Fibroblast of skin of right biceps (primary cell): ENCODE data around the gene LTBR.

Source experiments
- DNase-seq: peaks from one replicate; pipeline ENCODE4 v3.0.0-alpha.2; 2013

Gene LTBR

DNA sequence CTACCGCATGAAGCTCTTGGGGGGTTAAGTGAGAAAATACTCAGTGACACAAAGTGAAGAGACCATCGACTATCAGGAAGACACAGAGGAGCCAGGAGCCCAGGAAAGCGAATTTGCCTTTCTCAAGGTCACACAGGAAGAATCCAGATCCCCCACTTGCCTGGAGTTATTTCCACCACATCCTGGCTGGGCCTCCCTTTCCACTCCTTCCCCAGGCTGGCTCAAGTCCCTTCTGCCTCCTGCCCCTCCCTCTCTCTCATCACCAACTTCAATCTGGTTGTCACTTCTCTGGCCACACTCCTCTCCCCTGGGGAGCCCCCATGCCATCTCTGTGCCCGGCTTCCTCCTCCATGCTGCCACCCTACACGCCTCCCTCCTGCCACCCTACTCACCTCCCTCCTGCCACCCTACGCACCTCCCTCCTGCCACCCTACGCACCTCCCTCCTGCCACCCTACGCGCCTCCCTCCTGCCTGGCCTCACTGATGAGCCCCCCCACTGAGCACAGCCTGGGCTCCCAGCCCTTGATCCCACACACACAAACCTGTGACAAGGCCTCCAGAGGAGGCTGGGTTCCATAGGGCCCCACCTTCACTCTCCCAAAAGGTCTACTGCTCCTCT lies 14.9 kb upstream of the LTBR start:
- no peak for DNase-seq

DNA sequence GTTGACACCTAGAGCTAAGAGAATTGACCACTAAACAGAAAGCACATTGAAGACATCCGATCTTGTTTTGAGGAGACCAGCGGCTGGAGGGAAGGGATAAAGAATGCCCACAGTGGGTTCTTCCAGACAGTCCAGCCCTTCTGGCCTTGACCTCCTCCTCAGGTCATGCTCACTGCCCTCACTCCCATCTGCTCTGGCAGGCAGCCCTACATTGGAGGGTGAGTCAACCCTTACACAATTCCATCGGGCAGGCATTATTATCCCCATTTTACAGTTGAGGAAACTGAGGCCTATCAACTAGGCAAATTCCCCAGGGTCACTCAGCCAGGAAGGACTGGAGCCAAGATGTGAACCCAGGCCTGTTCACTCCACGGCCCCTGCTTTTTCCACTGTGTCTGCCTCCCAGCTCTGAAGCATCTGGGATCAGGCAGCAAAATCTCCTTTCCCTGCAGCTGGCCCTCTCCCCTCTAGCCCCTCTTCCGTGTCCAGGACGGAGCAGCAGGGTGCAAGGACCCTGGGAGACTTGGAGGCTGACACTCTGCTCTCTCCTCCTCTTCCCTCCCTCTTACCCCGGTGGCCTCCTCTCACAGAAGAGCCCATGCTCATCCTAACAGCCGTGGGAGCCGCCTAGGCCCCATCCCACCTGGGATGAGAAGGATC lies 13.9 kb upstream of the LTBR start:
- no peak for DNase-seq

DNA sequence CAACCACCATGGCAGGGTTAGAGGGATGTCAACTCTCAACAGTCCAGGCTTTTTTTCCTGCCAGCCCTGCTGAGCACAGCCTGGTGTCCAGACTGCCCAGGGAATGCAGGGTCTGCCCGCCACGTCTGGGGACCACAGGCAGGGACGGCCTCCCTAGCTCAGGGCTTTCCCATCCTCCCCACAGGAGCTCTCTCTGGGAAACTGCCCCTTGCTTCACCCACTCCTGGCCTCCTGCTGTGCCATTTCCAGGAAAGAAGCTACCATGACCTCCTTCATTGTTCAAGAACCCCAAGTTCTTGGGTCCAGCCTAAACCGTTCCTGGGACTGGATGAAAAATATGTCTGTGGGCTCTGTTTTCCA lies 13.4 kb upstream of the LTBR start:
- no peak for DNase-seq

DNA sequence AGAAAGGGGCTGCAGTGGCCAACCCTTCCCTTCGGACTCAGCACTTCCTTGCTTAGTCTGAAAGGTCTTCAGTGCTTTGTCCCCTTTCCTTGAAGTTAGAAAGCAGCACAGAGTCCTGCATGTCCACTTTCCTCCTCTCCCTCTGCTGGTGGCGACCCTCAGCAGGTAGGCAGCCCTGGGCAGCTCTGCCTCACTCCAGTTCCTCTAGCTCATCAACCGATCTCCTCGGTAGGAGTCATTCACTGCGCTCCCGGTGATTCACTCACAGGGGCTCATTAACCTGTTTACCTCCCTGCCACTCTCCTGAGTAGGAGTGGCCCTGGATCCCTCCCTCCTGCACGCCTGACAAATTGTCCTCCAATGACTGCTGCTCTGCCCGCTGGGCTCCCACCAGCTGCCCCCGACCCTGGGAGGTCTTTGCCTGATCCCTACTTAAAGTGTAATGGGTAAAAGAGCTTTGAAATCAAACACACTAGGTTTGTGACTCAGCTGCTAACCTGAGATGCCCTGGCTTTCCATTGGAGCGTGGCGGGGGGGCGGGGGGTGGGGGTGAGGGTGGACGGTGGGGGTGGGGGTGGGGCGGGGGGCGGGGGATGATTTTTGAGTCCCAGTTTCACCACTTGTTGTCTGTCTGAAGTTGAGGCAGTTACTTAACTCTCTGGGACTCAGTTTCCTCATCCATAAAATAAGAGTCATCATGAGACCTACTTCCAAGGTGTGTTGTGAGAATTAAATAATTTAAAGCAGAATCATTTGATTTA lies 12.8 kb upstream of the LTBR start:
- DNase-seq = peak; percentile 77

DNA sequence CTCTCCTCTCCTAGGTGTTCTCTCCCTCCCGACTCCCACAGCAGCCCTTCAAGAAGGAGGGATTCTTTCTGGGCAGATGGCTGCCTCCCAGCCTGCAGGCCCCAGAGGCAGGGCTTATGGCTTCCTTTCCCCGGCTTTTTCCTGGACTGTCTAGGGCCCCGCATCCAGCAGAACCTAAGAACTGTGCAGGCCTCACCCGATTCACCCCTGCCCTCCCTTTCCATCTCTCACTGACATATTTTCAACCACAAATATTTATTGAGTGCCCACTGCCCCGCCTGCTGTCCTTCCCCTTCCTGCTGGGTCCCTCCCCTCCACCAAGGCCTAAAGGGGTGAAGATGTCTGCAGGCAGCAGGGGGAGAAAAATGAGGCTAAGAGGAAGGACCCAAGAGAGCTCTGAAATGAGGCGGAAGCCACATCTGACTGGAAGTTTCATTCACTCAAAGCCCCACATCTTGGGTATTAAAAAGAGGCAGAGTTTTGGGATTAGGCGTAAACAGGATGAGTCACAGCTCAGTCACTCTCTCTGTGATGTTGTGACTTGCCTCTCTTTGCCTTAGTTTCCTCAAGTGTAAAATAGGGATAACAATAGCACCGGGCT lies 11.5 kb upstream of the LTBR start:
- peak; percentile 94 for DNase-seq

DNA sequence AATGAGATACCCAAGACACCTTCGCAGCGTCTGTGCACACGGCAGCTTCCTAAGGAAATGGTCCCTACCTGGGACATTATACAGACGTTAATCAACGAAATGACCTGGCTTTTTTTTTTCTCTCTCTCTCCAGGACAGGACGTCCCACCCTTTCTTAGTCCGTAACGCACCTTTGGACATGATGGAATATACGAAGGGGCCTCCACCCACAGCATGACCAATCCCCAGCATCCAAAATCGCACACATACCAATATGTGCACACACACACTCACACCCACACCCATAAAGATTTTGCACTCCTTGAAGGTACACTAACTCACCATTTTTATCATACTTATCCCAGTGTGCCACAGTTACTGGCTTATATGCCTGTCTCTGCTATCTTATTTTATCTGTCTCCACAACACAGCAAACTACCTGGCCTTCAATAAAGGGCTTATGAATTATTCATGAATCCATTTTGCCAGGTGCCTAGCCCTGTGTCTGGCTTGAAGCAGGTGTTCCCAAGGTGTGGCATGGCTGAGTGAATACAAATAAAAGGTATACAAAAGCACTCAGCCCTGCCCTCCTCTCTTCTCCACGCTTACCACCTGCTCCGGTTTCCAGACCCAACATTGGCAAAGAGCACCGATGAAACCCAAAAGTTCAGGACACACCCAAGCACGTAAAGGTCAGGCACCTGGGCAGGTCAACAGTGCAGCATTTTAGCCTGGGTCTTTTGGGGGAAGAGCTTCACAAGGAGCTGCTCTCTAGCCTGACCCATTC lies 10.8 kb upstream of the LTBR start:
- no peak for DNase-seq

DNA sequence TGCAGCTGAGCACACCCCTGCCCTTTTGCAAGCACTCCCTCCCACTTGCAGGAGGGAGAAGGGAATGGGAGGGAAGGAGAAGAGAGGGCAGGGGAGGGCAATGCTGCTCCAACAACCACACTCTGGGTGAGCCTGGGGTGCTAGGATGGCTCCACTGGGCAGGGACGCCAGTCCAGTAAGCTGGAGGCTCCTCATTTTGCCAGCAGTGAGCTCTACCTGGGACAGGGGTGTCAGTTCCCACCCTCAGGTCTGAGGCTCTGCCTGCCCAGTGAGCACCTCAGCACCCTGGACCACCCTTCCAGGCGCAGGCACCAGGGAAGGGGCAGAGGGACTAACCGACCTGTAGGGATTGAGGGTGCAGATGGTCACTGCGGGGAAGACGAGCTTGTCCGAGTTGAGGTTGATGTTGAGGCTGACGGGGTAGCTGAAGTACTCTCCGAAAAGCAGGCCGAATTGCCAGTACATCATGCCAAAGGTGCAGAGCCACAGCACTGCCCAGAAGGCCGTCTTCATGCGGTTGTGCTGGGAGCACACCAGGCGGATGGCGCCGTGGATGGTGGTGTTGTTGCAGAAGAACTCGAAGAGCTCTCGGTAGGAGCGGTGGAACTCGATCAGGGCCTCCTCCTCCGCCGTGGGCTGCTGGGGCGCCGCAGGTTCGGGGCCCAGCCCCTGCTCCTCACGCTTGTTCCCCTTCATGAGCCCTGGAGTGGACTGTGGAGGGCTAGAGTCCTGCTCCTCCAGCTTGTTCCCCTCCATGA lies 9.8 kb upstream of the LTBR start:
- DNase-seq = no peak

DNA sequence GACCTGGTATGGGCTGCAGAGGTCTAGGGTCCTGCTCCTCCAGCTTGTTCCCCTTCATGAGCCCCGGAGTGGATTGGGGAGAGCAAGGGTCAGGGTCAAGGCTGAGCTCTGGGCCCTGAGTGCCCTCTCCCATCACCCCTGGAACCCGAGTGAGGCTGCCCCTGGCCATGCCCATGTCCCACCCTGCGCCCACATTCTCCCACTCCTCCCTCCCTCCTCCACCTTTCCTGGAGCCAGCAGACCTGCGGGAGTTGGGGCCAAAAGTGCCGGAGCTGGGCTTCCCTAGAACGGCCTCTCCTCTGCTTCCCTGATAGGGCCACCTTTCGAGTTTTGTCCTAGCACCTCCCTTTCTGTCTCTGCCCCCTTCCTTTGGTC lies 9.2 kb upstream of the LTBR start:
- no peak for DNase-seq

DNA sequence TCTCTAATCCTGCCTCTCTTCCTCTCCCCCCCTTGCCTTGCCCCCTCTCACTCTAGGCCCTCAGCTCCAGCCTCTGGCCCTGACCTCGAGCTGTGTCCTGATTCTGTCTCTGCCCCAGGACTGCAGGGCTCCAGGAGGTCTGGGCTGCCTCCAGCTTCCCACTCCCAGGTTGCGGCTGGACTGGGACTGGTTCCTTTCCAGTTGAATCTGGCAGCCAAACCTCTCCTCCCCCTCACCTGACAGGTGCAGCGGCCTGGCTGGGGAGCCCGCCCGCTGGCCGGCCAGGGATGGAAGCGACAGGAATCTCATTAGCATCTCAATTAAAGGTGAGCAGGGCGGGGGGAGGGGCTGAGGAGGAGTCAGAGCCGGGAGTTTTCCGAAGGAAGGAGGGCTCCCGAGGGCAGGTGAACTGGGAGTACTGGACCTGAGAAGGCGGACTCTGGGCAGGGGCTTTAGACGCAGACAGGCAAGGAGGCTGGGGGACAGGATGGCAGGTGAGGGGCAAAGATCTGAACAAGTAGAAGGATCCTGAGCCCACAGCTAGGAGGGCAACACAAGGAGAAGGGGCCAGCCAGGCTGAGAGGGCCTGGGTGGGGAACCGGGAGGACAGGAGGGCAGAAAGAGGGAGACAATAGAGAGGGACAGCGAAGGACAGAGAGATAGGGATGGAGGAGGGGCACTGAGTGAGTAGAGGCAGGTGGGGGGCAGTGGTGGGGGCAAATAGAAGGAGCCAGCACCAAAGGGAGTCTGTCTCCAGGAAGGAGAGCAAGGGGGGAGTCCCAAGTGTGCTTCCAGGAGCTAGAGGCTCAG lies 8.5 kb upstream of the LTBR start, which contains the start of gene SCNN1A:
Gene SCNN1A, minus strand, starts transcription at position 295 of the 810 bp plus-strand sequence. CDS start 780 bp downstream, outside the sequence.
- DNase-seq = no peak

DNA sequence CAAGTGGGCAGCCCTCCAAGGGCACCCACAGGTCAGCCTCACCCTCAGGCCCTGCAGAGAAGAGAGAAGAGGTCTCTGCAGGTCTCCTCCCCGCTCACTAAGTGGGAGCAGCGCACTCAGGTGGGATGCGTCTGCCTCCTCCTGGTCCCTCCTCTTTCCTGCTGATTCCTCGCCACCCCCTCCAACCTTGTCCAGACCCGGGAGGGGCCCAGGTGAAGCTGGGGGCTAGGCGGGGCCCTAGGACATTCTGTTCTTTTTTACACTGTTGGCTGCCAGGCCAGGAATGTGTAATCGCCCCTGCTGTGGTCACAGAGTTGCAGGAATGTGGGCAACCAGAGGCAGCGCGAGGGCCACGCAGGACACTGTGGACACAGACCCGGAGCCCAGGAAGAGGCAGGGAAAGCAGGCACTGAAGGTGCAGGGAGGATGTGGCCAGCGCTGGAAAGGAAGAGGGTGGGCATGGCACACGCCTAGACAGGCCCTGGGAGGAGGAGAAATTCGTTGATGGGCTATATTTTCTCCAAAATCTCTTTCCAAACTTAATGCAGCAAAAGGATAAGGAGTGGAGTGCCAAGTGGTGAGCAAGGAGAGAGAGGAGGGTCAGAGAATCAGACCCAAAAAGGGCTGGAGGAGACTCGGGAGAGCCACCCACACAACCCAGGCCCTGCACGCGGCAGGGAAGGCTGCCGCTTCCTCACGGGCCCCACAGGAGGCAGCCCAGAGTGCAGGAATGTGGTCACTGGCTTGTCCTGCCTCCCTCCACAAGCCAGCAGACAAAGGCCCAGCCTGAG lies 7.7 kb upstream of the LTBR start:
- DNase-seq = peak; percentile 58

DNA sequence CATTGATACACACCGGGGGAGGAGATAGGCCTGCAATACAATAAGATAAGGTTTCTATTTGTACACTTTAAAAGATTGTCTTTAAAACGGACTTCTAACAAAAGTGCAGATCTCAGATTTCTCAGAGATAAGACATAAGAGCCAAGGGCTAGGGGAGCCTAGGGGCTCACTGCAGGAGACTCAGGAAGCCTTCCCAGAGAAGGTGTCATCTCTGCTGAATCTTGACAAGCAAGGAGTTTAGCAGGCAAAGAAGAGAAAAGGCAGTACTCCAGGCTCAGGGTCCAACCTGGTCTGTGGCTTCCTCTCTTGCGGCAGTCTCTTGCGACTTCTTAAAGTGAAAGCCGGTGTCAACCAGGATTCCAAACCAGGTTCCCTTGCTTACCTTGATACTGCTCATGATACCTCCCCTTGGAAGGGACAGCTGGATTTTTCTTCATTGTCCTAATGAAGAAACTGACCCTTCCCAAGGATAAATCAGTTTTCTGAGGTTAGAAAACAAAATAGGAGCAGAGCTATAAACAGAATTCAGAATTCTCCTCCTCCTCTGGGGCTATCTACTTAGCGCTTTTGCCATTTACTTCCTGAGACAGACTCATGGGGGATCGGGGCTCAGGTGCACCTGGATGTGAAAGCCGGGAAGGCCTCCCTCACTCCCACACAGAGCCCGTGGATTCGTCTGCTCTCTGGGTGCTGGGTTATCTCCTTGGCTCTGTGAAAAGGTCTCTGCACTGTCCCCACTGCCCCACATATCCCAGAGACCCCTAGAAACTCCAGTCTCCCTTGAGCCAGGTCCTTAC lies 6.9 kb upstream of the LTBR start:
- DNase-seq = no peak

DNA sequence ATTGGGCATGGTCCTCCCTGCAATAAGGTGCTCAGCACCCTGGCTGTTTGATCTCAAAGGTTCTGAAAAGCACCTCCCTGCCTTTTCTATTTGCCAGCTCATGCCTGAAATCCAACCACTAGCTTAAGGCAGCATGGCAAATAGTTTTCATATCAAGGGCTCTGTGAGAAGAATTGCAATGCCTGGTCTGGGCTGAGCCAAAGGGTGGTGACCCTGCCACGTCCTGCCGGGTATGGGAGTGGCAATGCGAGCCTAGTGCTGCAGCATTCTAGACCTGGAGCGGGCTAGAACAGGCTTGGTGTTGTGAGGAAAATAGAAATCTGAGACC lies 6.3 kb upstream of the LTBR start:
- DNase-seq = no peak

DNA sequence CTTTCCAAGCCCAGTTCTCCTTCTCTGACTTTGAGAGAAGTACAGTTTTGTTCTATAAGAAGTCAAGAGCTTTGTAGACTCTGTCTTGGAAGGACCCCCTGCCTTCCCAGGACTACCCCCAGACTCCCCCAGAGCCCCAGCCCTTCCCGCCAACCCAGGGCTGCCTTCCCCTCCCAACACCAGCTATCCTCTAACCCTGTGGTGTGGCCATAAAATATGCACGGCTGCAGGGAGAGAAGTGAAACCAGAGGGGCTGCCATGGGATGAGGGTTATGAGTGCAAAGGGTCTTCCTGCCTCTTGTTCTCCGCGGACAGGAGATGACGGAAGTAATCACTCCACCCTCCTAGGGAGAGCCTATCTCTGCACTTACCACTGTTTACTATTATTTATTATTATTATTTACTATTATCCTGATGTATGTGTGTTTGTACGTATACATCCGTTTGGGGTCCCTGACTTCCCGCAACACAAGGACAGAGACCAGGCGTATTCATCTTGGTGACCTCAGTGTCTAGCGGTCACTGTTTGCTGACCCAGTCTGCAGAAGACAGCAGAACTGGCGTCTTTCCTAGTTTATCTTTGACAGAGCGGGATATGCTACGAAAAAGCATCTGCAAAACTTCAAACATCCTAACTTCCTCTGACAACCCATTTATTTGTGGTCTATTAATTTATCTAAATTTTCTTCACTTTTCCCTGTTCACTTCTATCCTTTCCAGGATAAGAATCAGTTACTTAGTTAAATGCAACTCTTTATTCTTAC lies 5.1 kb upstream of the LTBR start:
- DNase-seq = no peak

DNA sequence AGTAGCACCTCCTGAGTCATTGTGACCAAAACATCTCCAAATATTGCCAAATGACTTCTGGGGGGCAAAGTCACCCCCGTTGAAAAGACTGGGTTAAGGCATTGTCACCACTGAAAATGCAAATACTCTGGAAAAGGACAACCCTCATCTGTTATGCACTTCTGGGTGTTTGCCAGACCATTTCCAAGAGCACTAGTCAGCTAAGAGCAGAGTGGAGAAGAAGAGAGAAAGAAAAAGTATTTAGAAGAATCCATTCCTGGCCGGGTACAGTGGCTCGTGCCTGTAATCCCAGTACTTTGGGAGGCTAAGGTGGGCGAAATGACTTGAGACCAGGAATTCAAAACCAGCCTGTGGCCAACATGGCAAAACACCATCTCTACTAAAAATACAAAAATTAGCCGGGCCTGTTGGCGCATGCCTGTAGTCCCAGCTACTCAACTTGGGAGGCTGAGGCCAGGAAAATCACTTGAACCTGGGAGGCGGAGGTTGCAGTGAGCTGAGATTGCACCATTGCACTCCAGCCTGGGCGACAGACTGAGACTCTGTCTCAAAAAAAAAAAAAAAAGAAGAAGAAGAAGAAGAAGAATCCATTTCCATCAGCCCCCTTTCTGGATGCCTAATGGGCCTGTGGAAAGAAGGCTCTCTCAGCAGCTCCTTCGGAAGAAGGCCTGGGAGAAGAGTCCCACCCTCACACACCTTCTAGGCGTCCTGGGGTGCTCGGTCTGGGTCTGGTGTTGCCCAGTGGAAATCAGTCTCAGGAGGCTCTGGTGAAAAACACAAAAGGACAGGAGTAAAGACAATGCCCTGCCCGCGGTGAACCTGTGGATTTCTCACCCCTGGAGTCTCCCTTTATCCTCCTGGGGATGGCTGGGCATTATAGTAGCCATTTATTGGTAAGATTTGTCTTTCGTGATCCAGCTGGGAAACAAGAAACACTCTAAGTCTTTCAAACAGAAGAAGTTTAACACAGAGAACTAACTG lies 3.5 kb upstream of the LTBR start:
- peak; percentile 48 for DNase-seq

DNA sequence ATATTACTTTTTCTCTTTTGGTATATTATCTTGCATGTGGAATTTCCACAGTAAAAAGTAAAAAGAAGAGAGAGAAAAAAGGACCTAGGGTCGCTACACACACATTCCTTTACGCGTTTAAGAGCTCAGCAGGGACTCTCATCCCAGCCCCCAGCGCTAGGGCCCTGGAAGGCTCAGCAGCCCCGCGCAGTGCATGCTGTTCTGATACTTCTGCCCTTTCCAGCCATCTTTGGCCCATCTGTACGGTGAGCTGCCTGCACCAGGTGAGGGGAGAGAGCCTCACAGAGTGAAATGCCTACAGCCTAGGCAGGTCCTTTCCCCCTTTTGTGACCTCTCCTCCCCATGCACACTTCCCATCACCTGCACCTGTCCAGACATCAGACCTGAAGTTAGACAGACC lies 1.6 kb upstream of the LTBR start:
- DNase-seq = no peak

DNA sequence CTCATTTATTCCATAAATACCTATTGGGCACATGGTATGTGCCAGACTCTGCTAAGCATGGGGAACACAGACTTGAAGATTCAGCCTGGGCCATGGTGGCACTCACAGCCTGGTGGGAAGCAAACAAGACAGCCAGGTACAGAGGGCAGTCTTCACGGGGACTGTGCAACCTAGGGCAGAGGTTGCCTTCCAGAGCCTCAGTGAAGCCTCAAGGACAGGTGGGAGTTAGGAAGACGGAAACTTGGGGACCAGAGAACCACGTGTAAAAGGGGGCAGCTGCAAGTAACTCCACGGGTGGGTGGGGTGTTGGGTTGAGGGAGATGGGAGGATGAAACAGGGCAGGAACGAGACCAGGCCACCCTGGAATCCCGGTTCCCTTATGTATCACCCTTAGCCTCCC lies 980 bp upstream of the LTBR start:
- DNase-seq = no peak

DNA sequence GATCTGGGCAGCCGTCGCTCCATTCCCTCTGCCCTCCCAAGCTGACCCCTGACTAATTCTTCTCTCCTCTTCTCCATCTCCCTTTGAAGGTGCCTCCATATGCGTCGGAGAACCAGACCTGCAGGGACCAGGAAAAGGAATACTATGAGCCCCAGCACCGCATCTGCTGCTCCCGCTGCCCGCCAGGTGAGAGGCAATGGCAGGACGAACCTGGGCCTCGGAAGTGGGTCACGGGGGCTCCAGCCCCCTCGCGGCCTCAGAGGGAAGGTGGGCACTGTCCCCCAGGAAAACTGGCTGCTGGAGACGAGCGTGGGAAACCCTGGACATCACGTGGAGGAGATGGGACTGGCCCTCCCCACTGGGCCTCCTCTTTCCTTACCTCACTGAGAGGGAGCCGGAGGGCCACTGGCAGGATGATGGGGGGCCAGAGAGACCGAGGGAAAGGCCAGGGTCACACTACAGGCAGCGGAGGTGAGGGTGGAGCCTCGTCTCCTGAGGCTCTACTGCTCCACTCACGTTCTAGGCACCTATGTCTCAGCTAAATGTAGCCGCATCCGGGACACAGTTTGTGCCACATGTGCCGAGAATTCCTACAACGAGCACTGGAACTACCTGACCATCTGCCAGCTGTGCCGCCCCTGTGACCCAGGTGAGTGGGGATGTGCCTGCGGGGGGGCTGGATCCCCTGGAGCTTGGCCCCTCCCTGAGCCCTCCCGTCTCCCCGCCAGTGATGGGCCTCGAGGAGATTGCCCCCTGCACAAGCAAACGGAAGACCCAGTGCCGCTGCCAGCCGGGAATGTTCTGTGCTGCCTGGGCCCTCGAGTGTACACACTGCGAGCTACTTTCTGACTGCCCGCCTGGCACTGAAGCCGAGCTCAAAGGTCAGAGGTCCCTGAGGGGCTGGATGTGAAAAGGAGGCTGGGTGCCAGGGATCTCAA lies 806 bp downstream of the LTBR start:
- DNase-seq = no peak
